Tibial artery (tissue), 4 donors: Measurements from ENCODE around the gene SGO2.

Experiments
- DNase-seq, 2 donors: peaks; one replicate each; pipeline ENCODE4 v3.0.0-alpha.2; 2019
- H3K27ac ChIP-seq, 2 donors: fragments of 200-600 bp; sonication (generic) in 1 of 2; 1 replicate in 1 of 2; 2 replicates in 1 of 2; pipeline ENCODE4 v1.5.1; 2018 to 2019; ENCODE audit warnings: mild to moderate bottlenecking in 1 of 2
- H3K27me3 ChIP-seq, 2 donors: fragments of 200-600 bp; sonication (generic) in 1 of 2; one replicate each; pipeline versions ENCODE4 v1.5.1 to v1.6.0; 2016 to 2019
- H3K36me3 ChIP-seq, 3 donors: fragments of 200-600 bp; sonication (generic) in 2 of 3; one replicate each; pipeline ENCODE4 v1.5.1; 2016 to 2019; ENCODE audit warnings: mild to moderate bottlenecking in 2 of 3
- H3K4me1 ChIP-seq, 4 donors: fragments of 200-600 bp; sonication (generic) in 2 of 4; 1 replicate in 3 of 4; 2 replicates in 1 of 4; pipeline ENCODE4 v1.5.1; 2016 to 2019
- H3K4me3 ChIP-seq, 2 donors: fragments of 200-600 bp; sonication (generic) in 1 of 2; 1 replicate in 1 of 2; 2 replicates in 1 of 2; pipeline ENCODE4 v1.5.1; 2018 to 2019; ENCODE audit warnings: mild to moderate bottlenecking in 2 of 2
- H3K9me3 ChIP-seq, 3 donors: fragments of 200-600 bp; sonication (generic) in 1 of 3; one replicate each; pipeline ENCODE4 v1.5.1; 2016 to 2019
- CTCF ChIP-seq, 2 experiments: fragments of 200-600 bp in 1 of 2; fragments of 450-650 bp in 1 of 2; IDR thresholded peaks; one replicate each; pipeline ENCODE4 v1.5.1; 2017 to 2019; ENCODE audit warnings: antibody characterized with exemption in 2 of 2, mild to moderate bottlenecking in 1 of 2, moderate library complexity in 1 of 2
- intact Hi-C: fragments of 100-400 bp; cut with DNase I; formaldehyde crosslinking; loops from one replicate; pipeline ENCODE4 v1.15.0; 2023; ENCODE audit warnings: low total_unique reads

SGO2 gene

GRCh38 chr2:200494048-200494447 is 32.0 kb upstream of the SGO2 start:
- intact Hi-C loops = no loop called here
- Histone ChIP-seq H3K4me1 (no peaks in the 10 kb centered on the region), H3K27ac (no peak overlapping the region), H3K36me3 (peaks cover 61 to 82% (median 65%) of the 10 kb centered on the region in 3 donors), H3K4me3 (no peak overlapping the region), H3K27me3 (no peaks in the 10 kb centered on the region), H3K9me3 (no peaks in the 10 kb centered on the region)
- no peak for TF ChIP-seq CTCF (IDR thresholded peaks at IDR 0.05)
- no peak for DNase-seq

GRCh38 chr2:200496696-200497095 is 29.3 kb upstream of the SGO2 start:
- no peak for TF ChIP-seq CTCF (IDR thresholded peaks at IDR 0.05)
- no peak for DNase-seq
- intact Hi-C loops = no loop called here
- Histone ChIP-seq H3K27me3 (no peaks in the 10 kb centered on the region), H3K36me3 (peaks cover 38 to 60% (median 44%) of the 10 kb centered on the region in 3 donors), H3K4me1 (no peaks in the 10 kb centered on the region), H3K27ac (no peak overlapping the region), H3K9me3 (no peaks in the 10 kb centered on the region), H3K4me3 (no peak overlapping the region)

GRCh38 chr2:200498402-200499162 is 27.4 kb upstream of the SGO2 start:
- no peaks in the 10 kb centered on the region for H3K4me1 ChIP-seq
- no peak for TF ChIP-seq CTCF (IDR thresholded peaks at IDR 0.05)
- no peaks in the 10 kb centered on the region for H3K27me3 ChIP-seq
- no peaks in the 10 kb centered on the region for H3K9me3 ChIP-seq
- no peak overlapping the region for H3K27ac ChIP-seq
- intact Hi-C loops = no loop called here
- peaks cover 29 to 49% (median 37%) of the 10 kb centered on the region in 3 donors for H3K36me3 ChIP-seq
- no peak overlapping the region for H3K4me3 ChIP-seq
- no peak for DNase-seq

GRCh38 chr2:200502196-200502595 is 23.8 kb upstream of the SGO2 start:
- no peak for DNase-seq
- Histone ChIP-seq H3K27ac (no peak overlapping the region), H3K36me3 (peaks cover 21 to 35% (median 28%) of the 10 kb centered on the region in 3 donors), H3K4me3 (no peak overlapping the region), H3K27me3 (no peaks in the 10 kb centered on the region), H3K4me1 (no peaks in the 10 kb centered on the region), H3K9me3 (no peaks in the 10 kb centered on the region)
- intact Hi-C loops = no loop called here
- TF ChIP-seq CTCF (IDR thresholded peaks at IDR 0.05) = no peak

- no peak for DNase-seq
- Histone ChIP-seq H3K27ac (no peak overlapping the region), H3K4me1 (peaks cover 0 to 13% (median 7%) of the 10 kb centered on the region in 4 donors), H3K4me3 (no peak overlapping the region), H3K36me3 (peaks cover 4 to 19% (median 18%) of the 10 kb centered on the region in 3 donors), H3K27me3 (no peaks in the 10 kb centered on the region), H3K9me3 (no peaks in the 10 kb centered on the region)
- no peak for TF ChIP-seq CTCF (IDR thresholded peaks at IDR 0.05)
- intact Hi-C loops = no loop called here
These were observed 19.3 kb upstream of the SGO2 start for GRCh38 chr2:200506679-200507078.
